Sigmoid colon (tissue), 7 donors: ENCODE data around the gene GANAB. TPM values are rescaled to one million over a fixed set of nuclear protein-coding genes. Genes with fewer than 3 reads are reported as not detected.

Experiments used
- DNase-seq: peaks from one replicate; pipeline ENCODE4 v3.0.0-alpha.2; 2019
- H3K27ac ChIP-seq, 4 donors: fragments of 200-600 bp; sonication (generic); one replicate each; pipeline ENCODE4 v1.5.1; 2016 to 2019; ENCODE audit warnings: mild to moderate bottlenecking in 1 of 4
- H3K27me3 ChIP-seq, 3 donors: fragments of 200-600 bp; sonication (generic); one replicate each; pipeline ENCODE4 v1.5.1; 2019; ENCODE audit warnings: mild to moderate bottlenecking in 1 of 3
- H3K36me3 ChIP-seq, 4 donors: fragments of 200-600 bp; sonication (generic); one replicate each; pipeline ENCODE4 v1.5.1; 2016 to 2019
- H3K4me1 ChIP-seq, 4 donors: fragments of 200-600 bp; sonication (generic); one replicate each; pipeline ENCODE4 v1.5.1; 2017 to 2019
- H3K4me3 ChIP-seq, 4 donors: fragments of 200-600 bp; sonication (generic); one replicate each; pipeline ENCODE4 v1.5.1; 2017 to 2019; ENCODE audit warnings: mild to moderate bottlenecking in 2 of 4, moderate library complexity in 1 of 4
- H3K9me3 ChIP-seq, 4 donors: fragments of 200-600 bp in 3 of 4; sonication (generic) in 3 of 4; one replicate each; pipeline versions ENCODE4 v1.5.1 to v1.6.1; 2013 to 2019
- CTCF ChIP-seq, 4 experiments: fragments of 450-650 bp in 3 of 4; fragments of 200-600 bp in 1 of 4; IDR thresholded peaks; one replicate each; pipeline ENCODE4 v1.5.1; 2016 to 2019; ENCODE audit warnings: antibody characterized with exemption in 4 of 4, mild to moderate bottlenecking in 3 of 4, moderate library complexity in 2 of 4
- EP300 ChIP-seq, 4 donors: sonication (generic); formaldehyde crosslinking; IDR thresholded peaks; one replicate each; pipeline ENCODE4 v1.6.1; 2017; ENCODE audit warnings: antibody characterized with exemption in 4 of 4
- POLR2A ChIP-seq, 2 donors: fragments of 450-650 bp; IDR thresholded peaks; one replicate each; pipeline ENCODE4 v1.6.1; 2016; ENCODE audit warnings: antibody characterized with exemption in 2 of 2, mild to moderate bottlenecking in 2 of 2, moderate library complexity in 2 of 2
- POLR2AphosphoS5 ChIP-seq, 4 donors: sonication (generic); formaldehyde crosslinking; IDR thresholded peaks; one replicate each; pipeline ENCODE4 v1.6.1; 2017; ENCODE audit warnings: antibody characterized with exemption in 4 of 4
- WGBS, 2 donors: extraction: QIAGEN DNeasy Blood & Tissue Kit; methylation state at CpG; one replicate each; pipeline ENCODE4 v1.1.7; 2013; 5-methylcytosine and 5-hydroxymethylcytosine counted together
- intact Hi-C: fragments of 100-400 bp; cut with DNase I; formaldehyde crosslinking; loops from one replicate; pipeline ENCODE4 v1.15.1; 2023
- polyA plus RNA-seq, 3 donors: library from polyadenylated mRNA; stranded (reverse); fragments of 200-250 nt; gene quantifications; one replicate each; pipeline ENCODE4 v1.2.3, GENCODE V29; 2013
- total RNA-seq, 4 donors: library from RNA; depleted of rRNA; stranded (reverse); fragments of >200 nt; gene quantifications; one replicate each; pipeline ENCODE4 v1.1.0, GENCODE V29; 2016
- donor health status: healthy with polysubstance abuse.
- donor health status: Bipolar disorder and iron deficiency.
- donor health status: healthy.

The GANAB gene
- total and polyA plus RNA-seq, 7 donors, result 12.6 to 163 (median 74.7) TPM

GRCh38 chr11:62665075-62665598 is 18.7 kb upstream of the GANAB start, which contains the start of the genes C11orf98 and CSKMT:
C11orf98 (minus strand) TSS chr11:62665210; CDS start chr11:62665169, 41 bp downstream.
CSKMT (plus strand) TSS chr11:62665312; CDS start chr11:62665880, 568 bp downstream.
- WGBS, 2 donors, result 0 to 1% methylated on average over 47 of the region's 47 CpGs
- no peaks in the 10 kb centered on the region for H3K27me3 ChIP-seq
- H3K27ac ChIP-seq, result peak within 1 kb of the TSS; percentile 91 to 97 (median 94)
- intact Hi-C loops, result loop anchor here (2.0 to 5.0 kb wide), 3 partner anchors 18 to 53 kb away; partner anchors contain the start of genes BSCL2, EML3, GANAB and GNG3
- peaks cover 0 to 40% (median 34%) of the 10 kb centered on the region in 4 donors for H3K4me1 ChIP-seq
- peaks cover 0 to 28% (median 8%) of the 10 kb centered on the region in 4 donors for H3K36me3 ChIP-seq
- DNase-seq, result peak; percentile 98
- TF ChIP-seq EP300 (IDR thresholded peaks at IDR 0.05) (no peak), POLR2AphosphoS5 (IDR thresholded peaks at IDR 0.05) (peak; percentile 99 to 100 (median 100)), CTCF (IDR thresholded peaks at IDR 0.05) (no peak), POLR2A (IDR thresholded peaks at IDR 0.05) (peak; percentile 99)
- H3K9me3 ChIP-seq, result no peaks in the 10 kb centered on the region
- peak within 1 kb of the TSS; percentile 74 to 89 (median 86) for H3K4me3 ChIP-seq

GRCh38 chr11:62664405-62665074 is 18.1 kb upstream of the GANAB start:
- H3K4me3 ChIP-seq, result peak overlapping the region; percentile 74 to 89 (median 86)
- DNase-seq, result peak; percentile 79
- TF ChIP-seq POLR2AphosphoS5 (IDR thresholded peaks at IDR 0.05) (no peak), CTCF (IDR thresholded peaks at IDR 0.05) (no peak), POLR2A (IDR thresholded peaks at IDR 0.05) (no peak), EP300 (IDR thresholded peaks at IDR 0.05) (no peak)
- peaks cover 0 to 28% (median 8%) of the 10 kb centered on the region in 4 donors for H3K36me3 ChIP-seq
- H3K27me3 ChIP-seq, result no peaks in the 10 kb centered on the region
- H3K4me1 ChIP-seq, result peaks cover 0 to 39% (median 34%) of the 10 kb centered on the region in 4 donors
- no peaks in the 10 kb centered on the region for H3K9me3 ChIP-seq
- H3K27ac ChIP-seq, result peak overlapping the region; percentile 91 to 97 (median 94)
- 2 to 3% methylated on average over 36 of the region's 36 CpGs for WGBS, 2 donors
- intact Hi-C loops, result loop anchor here (2.0 to 5.0 kb wide), 3 partner anchors 18 to 52 kb away; partner anchors contain the start of genes BSCL2, EML3, GANAB and GNG3

GRCh38 chr11:62656796-62657429 is 10.5 kb upstream of the GANAB start:
- WGBS, 2 donors, result 62 to 70% methylated on average over 5 of the region's 5 CpGs
- peaks cover 0 to 11% (median 8%) of the 10 kb centered on the region in 4 donors for H3K4me1 ChIP-seq
- H3K27ac ChIP-seq, result no peak overlapping the region
- intact Hi-C loops, result no loop called here
- H3K9me3 ChIP-seq, result no peaks in the 10 kb centered on the region
- H3K27me3 ChIP-seq, result no peaks in the 10 kb centered on the region
- no peak for DNase-seq
- no peak overlapping the region for H3K4me3 ChIP-seq
- no peak for TF ChIP-seq POLR2A (IDR thresholded peaks at IDR 0.05)
- no peak for TF ChIP-seq POLR2AphosphoS5 (IDR thresholded peaks at IDR 0.05)
- TF ChIP-seq CTCF (IDR thresholded peaks at IDR 0.05), result no peak
- TF ChIP-seq EP300 (IDR thresholded peaks at IDR 0.05), result no peak
- peaks cover 0 to under 1% (median 0%) of the 10 kb centered on the region in 4 donors for H3K36me3 ChIP-seq

- Histone ChIP-seq H3K27ac (no peak overlapping the region), H3K9me3 (no peaks in the 10 kb centered on the region), H3K4me3 (no peak overlapping the region), H3K27me3 (no peaks in the 10 kb centered on the region), H3K36me3 (peaks cover 3 to 7% (median 5%) of the 10 kb centered on the region in 4 donors), H3K4me1 (peaks cover 0 to 17% (median 15%) of the 10 kb centered on the region in 4 donors)
- TF ChIP-seq EP300 (IDR thresholded peaks at IDR 0.05), result no peak
- TF ChIP-seq CTCF (IDR thresholded peaks at IDR 0.05), result no peak
- TF ChIP-seq POLR2AphosphoS5 (IDR thresholded peaks at IDR 0.05), result no peak
- no peak for DNase-seq
- 87 to 89% methylated on average over 11 of the region's 11 CpGs for WGBS, 2 donors
- intact Hi-C loops, result loop anchor here (5.0 kb wide), 1 partner anchor 53 kb away; the partner anchor contains the start of genes BSCL2 and GNG3
Observed at GRCh38 chr11:62654297-62654696, 7.9 kb upstream of the GANAB start.
